ENCODE data around the gene TMEM132D. TPM values are rescaled to one million over a fixed set of nuclear protein-coding genes. Genes with fewer than 3 reads are reported as not detected.

The TMEM132D gene
- total RNA-seq, 4 donors from 2014 or later = 0.17 TPM; not detected in 3

GRCh38 chr12:129863938-129864337 is 39.9 kb downstream of the TMEM132D start:
- Histone ChIP-seq H3K36me3 (no peaks in the 10 kb centered on the region), H3K27ac (replicated peaks in 1 of 4) (no peak overlapping the region), H3K4me3 (no peak overlapping the region), H3K9me3 (peaks cover 0 to 21% (median 6%) of the 10 kb centered on the region in 4 donors), H3K4me1 (no peaks in the 10 kb centered on the region), H3K27me3 (peaks cover 0 to 9% (median 0%) of the 10 kb centered on the region in 4 donors)
- DNase-seq (ENCODE audit: extremely low spot score) = peak; percentile 64
- TF ChIP-seq EP300 (IDR thresholded peaks at IDR 0.05) = no peak
- TF ChIP-seq POLR2AphosphoS5 (IDR thresholded peaks at IDR 0.05) = no peak
- TF ChIP-seq CTCF (IDR thresholded peaks at IDR 0.05) = no peak
- TF ChIP-seq POLR2A (IDR thresholded peaks at IDR 0.05; ENCODE audit: low read depth) = no peak
- intact Hi-C loops (cut with DNase I) = no loop called here
- 67% methylated on average over 4 of the region's 4 CpGs for WGBS

GRCh38 chr12:129862561-129863175 is 41.2 kb downstream of the TMEM132D start:
- no peak overlapping the region for H3K27ac ChIP-seq (replicated peaks in 1 of 4)
- TF ChIP-seq CTCF (IDR thresholded peaks at IDR 0.05) (no peak), EP300 (IDR thresholded peaks at IDR 0.05) (no peak), POLR2AphosphoS5 (IDR thresholded peaks at IDR 0.05) (no peak), POLR2A (IDR thresholded peaks at IDR 0.05; ENCODE audit: low read depth) (no peak)
- no peaks in the 10 kb centered on the region for H3K4me1 ChIP-seq
- 35% methylated on average over 7 of the region's 7 CpGs for WGBS
- H3K4me3 ChIP-seq = no peak overlapping the region
- H3K27me3 ChIP-seq = peaks cover 0 to 9% (median 0%) of the 10 kb centered on the region in 4 donors
- DNase-seq (ENCODE audit: extremely low spot score) = no peak
- intact Hi-C loops (cut with DNase I) = no loop called here
- peaks cover 0 to 18% (median 6%) of the 10 kb centered on the region in 4 donors for H3K9me3 ChIP-seq
- no peaks in the 10 kb centered on the region for H3K36me3 ChIP-seq

- Histone ChIP-seq H3K36me3 (no peaks in the 10 kb centered on the region), H3K4me3 (no peak overlapping the region), H3K27me3 (peaks cover 0 to 9% (median 0%) of the 10 kb centered on the region in 4 donors), H3K4me1 (no peaks in the 10 kb centered on the region), H3K27ac (replicated peaks in 1 of 4) (no peak overlapping the region), H3K9me3 (peaks cover 0 to 18% (median 6%) of the 10 kb centered on the region in 4 donors)
- TF ChIP-seq POLR2A (IDR thresholded peaks at IDR 0.05; ENCODE audit: low read depth) (no peak), POLR2AphosphoS5 (IDR thresholded peaks at IDR 0.05) (no peak), EP300 (IDR thresholded peaks at IDR 0.05) (no peak), CTCF (IDR thresholded peaks at IDR 0.05) (no peak)
- intact Hi-C loops (cut with DNase I) = no loop called here
- DNase-seq (ENCODE audit: extremely low spot score) = no peak
- WGBS = 46% methylated on average over 2 of the region's 2 CpGs
Observed at GRCh38 chr12:129861951-129862350, 41.9 kb downstream of the TMEM132D start.

GRCh38 chr12:129854591-129854990 is 49.2 kb downstream of the TMEM132D start:
- TF ChIP-seq EP300 (IDR thresholded peaks at IDR 0.05) (no peak), POLR2AphosphoS5 (IDR thresholded peaks at IDR 0.05) (no peak)
- intact Hi-C loops (cut with DNase I) = no loop called here

GRCh38 chr12:129851296-129851695 is 52.5 kb downstream of the TMEM132D start:
- intact Hi-C loops (cut with DNase I) = no loop called here
- Histone ChIP-seq H3K4me3 (no peak overlapping the region), H3K9me3 (no peaks in the 10 kb centered on the region), H3K27ac (replicated peaks in 1 of 4) (no peak overlapping the region), H3K27me3 (peaks cover 0 to 8% (median 0%) of the 10 kb centered on the region in 4 donors), H3K36me3 (no peaks in the 10 kb centered on the region), H3K4me1 (no peaks in the 10 kb centered on the region)
- TF ChIP-seq EP300 (IDR thresholded peaks at IDR 0.05) (no peak), POLR2AphosphoS5 (IDR thresholded peaks at IDR 0.05) (no peak)
- 78% methylated on average over 3 of the region's 3 CpGs for WGBS
- DNase-seq (ENCODE audit: extremely low spot score) = no peak

More at GRCh38 chr12:129854591-129854990, 49.2 kb downstream of the TMEM132D start:
- no peak overlapping the region for H3K4me3 ChIP-seq
- DNase-seq (ENCODE audit: extremely low spot score) = no peak
- no peak overlapping the region for H3K27ac ChIP-seq (replicated peaks in 1 of 4)
- H3K4me1 ChIP-seq = no peaks in the 10 kb centered on the region
- peaks cover 0 to 6% (median 0%) of the 10 kb centered on the region in 4 donors for H3K27me3 ChIP-seq
- 65% methylated on average over 6 of the region's 6 CpGs for WGBS
- H3K9me3 ChIP-seq = no peaks in the 10 kb centered on the region
- H3K36me3 ChIP-seq = no peaks in the 10 kb centered on the region
